Body of pancreas (tissue), 4 donors: ENCODE data around the gene PCSK1N.

ENCODE experiments used
- CTCF ChIP-seq, 7 experiments: fragments of 450-650 bp in 4 of 7; fragments of 200-600 bp in 3 of 7; sonication (generic) in 3 of 7; IDR thresholded peaks; one replicate each; pipeline ENCODE4 v1.5.1; 2016 to 2019; ENCODE audit warnings: antibody characterized with exemption in 7 of 7
- POLR2A ChIP-seq, 3 donors: fragments of 450-650 bp; IDR thresholded peaks; one replicate each; pipeline ENCODE4 v1.6.1; 2016; ENCODE audit warnings: antibody characterized with exemption in 3 of 3, mild to moderate bottlenecking in 2 of 3

GRCh38 chrX:48848847-48849246, 13.4 kb upstream of the PCSK1N start:
- TF ChIP-seq CTCF (IDR thresholded peaks at IDR 0.05) (no peak), POLR2A (IDR thresholded peaks at IDR 0.05) (no peak)
